ENCODE data around the gene GNL3L.
"Not testable (repeated sequence)": the region's sequence is repeated elsewhere in the genome, so short reads cannot be mapped to it uniquely, and the experiment has no call there.

Gene GNL3L

GRCh38 chrX:54560411-54560810, 30.4 kb downstream of the GNL3L start:
- no peak for DNase-seq

- DNase-seq: no peak
These were observed 31.6 kb downstream of the GNL3L start for GRCh38 chrX:54561622-54562021.

- no peak for DNase-seq
These were observed 34.9 kb downstream of the GNL3L start for GRCh38 chrX:54564936-54565335.

GRCh38 chrX:54570332-54570731, 40.3 kb downstream of the GNL3L start:
- no peak for DNase-seq

- not testable (repeated sequence) for DNase-seq
These were observed 42.6 kb downstream of the GNL3L start for GRCh38 chrX:54572641-54573040.

GRCh38 chrX:54597728-54598127, 67.7 kb downstream of the GNL3L start:
- no peak for DNase-seq

- DNase-seq: no peak
These were observed 72.5 kb downstream of the GNL3L start for GRCh38 chrX:54602563-54602962.

All from NCI-H1694 treated with DMSO at 0.1 percent for 48 hours (cell line).